ENCODE measurements around the gene PCSK2.

Gene PCSK2

GRCh38 chr20:17273717-17274116 is 46.9 kb downstream of the PCSK2 start:
- DNase-seq = no peak

DNA sequence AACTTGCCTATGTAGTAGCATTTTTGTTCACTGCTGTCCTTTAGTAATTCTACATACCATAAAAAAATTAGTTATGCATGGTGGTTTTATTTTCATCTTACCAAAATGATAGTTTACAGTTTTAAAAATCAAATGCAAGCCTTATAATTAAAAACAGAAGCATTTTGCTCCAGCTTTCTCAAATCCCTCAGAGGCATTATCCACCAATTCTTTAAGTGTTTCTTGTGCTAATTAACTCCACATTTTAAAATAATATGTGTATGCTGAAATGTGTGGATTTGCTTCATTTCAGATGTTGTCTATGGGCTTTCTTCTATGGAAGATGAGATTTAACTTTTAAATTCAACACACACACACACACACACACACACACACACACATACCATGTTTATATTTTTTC is 49.3 kb downstream of the PCSK2 start:
- no peak for DNase-seq

- no peak for DNase-seq
These were observed 54.6 kb downstream of the PCSK2 start for GRCh38 chr20:17281478-17281877.

GRCh38 chr20:17282501-17282900 is 55.7 kb downstream of the PCSK2 start:
- DNase-seq = no peak

DNA sequence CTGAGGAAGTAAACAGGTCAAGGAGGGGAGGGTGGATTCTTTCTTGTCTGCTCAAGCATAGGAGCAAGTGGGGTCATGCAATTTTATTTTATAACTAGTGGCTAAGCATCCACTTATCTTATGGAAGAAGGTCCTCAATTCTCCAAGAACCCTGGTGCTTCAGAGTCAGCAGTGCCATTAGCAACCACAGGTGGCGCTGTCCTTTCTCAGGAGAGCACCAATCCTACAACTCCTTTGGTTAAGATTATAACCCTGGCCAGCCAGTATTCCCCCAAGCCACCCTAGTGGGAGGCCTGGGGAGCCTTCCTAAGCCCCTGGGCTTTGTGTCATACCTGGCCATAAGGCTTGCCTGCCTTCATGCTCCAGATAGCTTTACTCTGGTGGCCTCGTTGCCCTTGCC is 60.7 kb downstream of the PCSK2 start:
- DNase-seq = no peak

DNA sequence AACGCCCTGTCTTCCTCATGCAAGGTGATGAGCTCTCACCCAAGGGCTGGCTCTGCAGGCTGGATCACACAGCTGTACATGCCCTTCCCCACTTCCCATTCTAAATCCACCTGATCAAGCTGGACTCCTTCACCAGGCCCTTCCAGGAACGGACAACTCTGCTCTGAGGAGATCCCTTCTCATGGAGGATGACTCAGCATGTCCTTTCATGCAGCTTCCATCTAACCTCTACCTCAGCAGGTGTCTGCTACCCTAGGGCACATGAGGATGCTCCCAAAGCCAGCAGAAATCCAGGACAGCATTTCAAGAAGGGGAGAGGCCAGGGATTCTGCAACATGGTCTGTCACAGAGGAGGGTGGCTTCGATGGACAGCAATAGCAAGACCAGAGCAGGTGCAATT is 61.2 kb downstream of the PCSK2 start:
- no peak for DNase-seq

DNA sequence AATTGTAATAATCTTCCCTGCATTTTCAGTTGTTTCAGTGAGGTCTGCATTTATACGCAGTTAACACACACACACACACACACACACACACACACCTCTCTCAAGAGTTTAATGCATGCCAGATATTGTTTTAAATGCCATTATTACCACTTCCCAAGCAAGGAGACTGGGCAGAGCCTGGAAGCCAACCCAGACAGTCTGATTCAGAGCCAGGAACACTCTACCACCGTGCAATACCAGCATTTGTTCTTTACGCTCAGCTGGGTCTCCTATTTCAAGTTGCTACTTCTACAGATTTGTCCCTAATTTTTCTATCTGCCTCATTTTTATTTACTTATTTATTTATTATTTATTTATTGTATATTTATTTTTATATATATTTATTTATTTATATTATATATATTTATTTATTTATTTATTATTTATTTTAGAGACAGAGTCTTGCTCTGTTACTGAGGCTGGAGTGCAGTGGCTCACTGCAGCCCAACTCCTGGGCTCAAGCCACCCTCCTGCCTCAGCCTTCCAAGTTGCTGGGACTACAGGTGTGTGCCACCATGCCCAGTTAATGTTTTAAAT is 68.4 kb downstream of the PCSK2 start:
- no peak for DNase-seq

GRCh38 chr20:17295991-17296390 is 69.2 kb downstream of the PCSK2 start:
- no peak for DNase-seq

DNA sequence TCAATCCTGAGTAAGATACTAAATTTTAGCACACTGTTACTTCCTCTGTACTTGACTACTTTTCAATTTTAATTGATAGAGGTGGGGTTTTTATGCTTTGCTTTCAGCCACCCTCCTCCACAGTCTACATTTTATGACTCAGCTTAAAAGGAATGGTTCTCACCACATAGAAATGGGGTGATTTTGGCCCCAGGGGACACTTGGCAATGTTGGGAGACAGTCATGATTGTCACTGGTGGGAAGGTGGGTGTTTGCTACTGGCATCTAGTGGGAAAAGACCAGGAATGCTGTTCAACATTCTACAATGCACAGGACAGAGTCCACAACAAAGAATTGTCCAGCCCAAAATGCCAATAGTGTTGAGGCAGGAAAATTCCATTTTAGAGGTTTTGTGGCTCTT is 71.3 kb downstream of the PCSK2 start:
- no peak for DNase-seq

DNA sequence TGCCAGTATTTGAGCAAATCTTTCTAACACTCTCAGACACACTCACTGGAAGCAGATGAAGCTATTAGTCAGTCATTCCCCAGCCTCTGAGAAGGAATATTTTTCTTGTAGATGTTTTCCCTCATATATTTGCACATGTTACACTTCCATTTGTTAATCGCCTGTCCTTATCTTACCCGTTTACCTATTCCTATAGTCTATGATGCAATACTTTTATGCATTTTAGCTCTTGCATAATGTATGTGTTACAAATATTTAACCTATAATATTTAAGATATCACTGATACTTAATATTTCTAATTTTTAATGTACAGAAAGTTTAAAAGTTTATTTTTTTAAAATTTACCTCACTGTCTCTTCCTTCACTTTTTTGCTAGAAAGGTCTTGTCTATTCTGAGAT is 71.9 kb downstream of the PCSK2 start:
- no peak for DNase-seq

- DNase-seq = no peak
These were observed 73.3 kb downstream of the PCSK2 start for GRCh38 chr20:17300113-17300512.

DNA sequence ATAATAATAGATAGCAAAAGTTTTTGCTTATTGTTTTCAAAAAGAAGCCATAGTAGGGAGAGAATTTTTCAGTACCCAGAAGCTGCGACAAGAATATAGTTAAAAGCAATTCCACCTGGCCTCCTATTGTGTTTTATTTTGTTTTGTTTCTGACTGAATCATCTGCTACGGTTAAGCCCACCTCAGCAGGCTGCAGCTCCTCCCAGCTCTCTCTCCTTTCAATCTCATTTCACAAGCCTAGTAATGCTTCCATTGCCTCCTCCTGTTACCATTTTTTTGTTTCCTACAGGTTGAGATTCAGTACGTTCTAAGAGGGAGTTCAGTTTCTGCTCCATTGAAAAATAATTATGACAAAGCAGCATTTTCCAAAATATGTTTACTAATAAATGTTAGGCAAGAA is 77.9 kb downstream of the PCSK2 start:
- DNase-seq = no peak

DNA sequence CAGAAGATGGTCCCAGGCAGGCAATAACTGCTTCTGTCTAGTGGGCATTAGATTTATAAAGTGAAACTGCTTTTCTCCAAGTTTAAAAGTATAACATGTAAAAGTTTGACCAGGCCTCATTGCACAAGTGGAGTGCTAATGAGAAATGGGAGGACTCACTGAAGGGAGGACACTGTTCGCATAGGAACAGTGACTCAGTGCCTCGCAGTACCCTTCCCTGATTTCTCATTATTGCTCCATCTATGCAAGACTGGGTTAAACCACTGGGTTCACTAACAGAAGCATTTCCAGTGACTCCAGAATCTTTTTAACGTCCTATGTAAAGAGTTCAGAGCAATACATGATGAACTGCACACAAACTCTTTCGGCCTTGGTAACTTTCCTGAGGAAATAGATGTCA is 79.6 kb downstream of the PCSK2 start:
- no peak for DNase-seq

DNA sequence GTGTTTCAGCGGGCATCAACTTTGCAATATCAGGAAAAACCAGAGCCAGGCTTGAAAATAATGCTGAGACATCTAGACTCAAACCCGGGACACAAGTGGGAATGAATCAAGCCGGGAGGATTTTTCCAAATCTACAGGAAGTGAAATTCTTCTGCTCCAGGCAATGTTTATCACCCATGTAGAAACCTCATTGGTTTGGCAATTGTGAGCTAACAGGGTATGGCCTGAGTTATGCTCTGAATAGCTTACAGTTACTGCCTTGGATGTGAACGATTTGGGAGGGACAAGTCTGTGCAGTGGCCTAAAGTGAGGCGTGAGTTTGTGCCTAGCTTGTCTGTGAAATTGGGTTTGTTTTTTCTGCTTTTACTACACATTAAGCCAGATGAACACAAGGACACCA is 87.4 kb downstream of the PCSK2 start:
- DNase-seq = no peak

- no peak for DNase-seq
These were observed 88.8 kb downstream of the PCSK2 start for GRCh38 chr20:17315407-17316231.

- DNase-seq = no peak
These were observed 89.6 kb downstream of the PCSK2 start for GRCh38 chr20:17316316-17317038.

GRCh38 chr20:17317341-17317740 is 90.5 kb downstream of the PCSK2 start:
- no peak for DNase-seq

GRCh38 chr20:17320456-17320855 is 93.6 kb downstream of the PCSK2 start:
- no peak for DNase-seq

GRCh38 chr20:17326096-17326495 is 99.3 kb downstream of the PCSK2 start:
- no peak for DNase-seq

DNA sequence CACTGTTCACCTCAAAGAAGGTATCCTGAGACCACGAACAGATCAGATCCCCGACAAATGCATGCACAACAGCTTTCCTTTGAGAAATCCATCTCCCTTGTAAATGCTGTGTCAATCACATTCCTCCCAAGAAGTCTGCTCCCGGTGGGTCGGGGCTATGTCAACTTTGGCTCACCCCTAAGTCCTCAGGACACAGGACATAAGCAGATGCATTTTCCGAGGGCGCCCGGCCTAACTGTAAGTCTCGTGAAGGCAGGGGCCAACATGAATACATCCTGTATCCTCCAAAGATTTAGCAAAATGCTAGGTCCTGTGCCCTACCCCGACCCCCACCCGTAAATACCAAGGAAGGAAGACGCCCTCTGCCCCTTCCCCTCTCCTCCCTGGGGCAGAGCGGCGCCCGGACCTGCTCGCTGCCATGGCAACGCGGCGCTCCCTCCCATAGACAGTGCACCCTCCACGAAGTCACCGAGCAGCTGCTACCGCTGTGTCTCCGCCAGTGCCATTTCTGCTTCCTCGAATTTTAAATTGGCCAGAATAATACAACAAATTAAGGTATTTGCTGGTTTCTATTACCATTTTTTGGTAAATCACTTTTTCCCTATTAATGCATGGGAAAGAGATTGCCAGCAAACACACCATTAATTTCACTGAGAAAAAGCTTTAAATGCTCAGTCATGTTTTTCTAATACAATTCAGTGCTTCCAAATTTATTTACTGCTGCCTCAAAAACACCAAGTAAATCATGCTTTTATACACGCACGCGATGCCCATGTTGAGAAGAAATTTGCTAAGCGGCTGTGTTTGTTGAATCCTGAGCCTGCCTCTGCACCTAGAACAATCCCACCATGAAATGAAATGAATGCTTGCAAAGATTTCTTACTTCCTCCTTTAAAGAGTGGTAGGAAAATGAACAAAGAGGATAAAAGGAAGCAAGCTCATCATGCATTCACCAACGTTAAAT is 100.6 kb downstream of the PCSK2 start:
- DNase-seq = no peak

DNA sequence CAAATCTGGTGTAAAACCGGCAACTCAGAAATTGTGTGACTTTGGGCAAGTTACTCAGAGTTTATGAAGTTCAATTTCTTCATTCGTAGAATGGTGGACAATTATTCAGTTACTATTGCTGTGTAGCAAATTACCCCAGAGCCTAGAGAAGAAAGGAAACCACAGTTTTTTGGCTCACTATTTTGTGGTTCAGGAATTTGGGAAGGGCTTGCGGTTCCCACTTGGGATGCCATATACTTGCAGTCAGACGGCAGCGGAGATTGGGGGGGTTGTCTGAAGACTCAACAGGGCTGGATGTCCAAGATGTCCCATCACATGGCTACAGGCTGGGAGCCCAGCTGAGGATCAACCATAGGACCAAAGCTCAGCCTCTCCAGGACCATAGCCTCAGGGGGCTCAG is 108.1 kb downstream of the PCSK2 start:
- DNase-seq = no peak

- no peak for DNase-seq
These were observed 112.2 kb downstream of the PCSK2 start for GRCh38 chr20:17339000-17339399.

GRCh38 chr20:17343091-17343490 is 116.3 kb downstream of the PCSK2 start:
- DNase-seq = no peak

Measured in NCI-H1436 treated with DMSO at 0.1 percent for 48 hours (cell line).